ENCODE results near the gene FHIT.
A peak's percentile ranks its signal among the peaks of the same experiment; 100 is the strongest.
"Not testable (repeated sequence)": the region's sequence is repeated elsewhere in the genome, so short reads cannot be mapped to it uniquely, and the experiment has no call there.

The FHIT gene

DNA sequence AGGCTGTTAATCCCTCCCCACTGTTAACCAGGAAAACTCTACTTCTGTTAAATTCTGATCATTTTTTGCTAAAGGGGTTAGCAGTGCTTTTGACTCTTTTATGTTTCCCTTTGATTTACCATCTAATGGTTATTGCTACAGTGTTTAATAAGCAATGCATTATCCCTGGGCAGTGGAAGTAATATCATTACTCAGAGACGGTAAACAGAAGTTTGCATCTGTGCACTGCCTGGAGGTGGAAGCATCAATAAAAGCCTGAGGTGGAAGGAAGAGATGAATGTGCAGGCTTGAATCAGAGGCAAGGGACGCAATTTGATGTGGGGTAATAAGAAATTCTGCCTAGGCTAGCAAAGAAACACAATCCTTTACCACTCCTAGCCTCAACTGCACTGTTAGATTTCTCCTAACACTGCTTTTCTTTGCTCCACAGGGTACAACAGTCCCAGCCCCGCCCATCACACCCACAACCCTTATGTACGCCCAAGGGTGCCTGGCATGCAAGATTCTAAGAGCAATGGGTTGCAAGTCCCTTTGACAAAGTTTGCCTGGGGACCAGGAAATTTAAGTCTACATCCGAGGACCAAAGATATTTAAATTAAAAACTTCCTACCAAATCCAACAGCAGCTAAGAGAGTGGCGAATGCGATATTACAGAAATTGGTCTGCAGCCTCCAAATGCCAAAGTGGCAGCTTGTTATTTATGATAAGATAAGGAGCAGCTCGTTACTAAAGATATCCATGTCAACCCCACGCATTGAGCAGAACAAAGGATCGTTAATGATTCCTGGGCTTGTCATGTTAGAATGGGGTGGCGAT is 261.4 kb downstream of the FHIT start:
- no peak for DNase-seq (ENCODE audit: low read depth in 2 of 2)

DNA sequence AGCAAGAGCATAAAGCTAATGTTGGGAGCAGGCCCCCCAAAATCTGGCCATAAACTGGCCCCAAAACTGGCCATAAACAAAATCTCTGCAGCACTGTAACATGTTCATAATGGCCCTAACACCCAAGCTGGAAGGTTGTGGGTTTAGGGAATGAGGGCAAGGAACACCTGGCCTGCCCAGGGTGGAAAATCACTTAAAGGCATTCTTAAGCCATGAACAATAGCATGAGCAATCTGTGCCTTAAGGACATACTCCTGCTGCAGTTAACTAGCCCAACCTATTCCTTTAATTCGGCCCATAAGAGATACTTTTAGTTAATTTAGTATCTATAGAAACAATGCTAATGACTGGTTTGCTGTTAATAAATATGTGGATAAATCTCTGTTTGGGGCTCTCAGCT is 264.1 kb downstream of the FHIT start:
- not testable (repeated sequence) for DNase-seq (ENCODE audit: low read depth in 2 of 2)

- no peak for DNase-seq (ENCODE audit: low read depth in 2 of 2)
These were observed 264.7 kb downstream of the FHIT start for GRCh38 chr3:60986552-60986951.

DNA sequence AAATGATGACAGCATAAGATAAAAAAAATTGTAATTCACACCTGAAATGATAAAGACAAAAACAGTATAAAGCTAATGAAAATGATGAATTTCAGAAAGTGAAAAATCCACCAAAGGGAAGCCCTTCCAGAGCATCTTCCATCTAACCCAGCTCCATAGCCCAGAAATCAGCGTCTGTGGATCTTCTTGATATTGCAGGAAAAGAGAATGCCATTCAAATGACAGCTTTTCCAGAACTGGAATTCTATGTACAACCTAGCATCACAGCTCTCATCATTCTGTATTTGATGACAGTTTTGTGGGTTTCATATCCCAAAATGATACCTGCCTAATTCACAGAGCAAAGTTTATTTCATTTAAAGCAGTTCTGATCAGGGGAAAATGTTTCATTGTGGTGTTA is 267.3 kb downstream of the FHIT start:
- no peak for DNase-seq (ENCODE audit: low read depth in 2 of 2)

DNA sequence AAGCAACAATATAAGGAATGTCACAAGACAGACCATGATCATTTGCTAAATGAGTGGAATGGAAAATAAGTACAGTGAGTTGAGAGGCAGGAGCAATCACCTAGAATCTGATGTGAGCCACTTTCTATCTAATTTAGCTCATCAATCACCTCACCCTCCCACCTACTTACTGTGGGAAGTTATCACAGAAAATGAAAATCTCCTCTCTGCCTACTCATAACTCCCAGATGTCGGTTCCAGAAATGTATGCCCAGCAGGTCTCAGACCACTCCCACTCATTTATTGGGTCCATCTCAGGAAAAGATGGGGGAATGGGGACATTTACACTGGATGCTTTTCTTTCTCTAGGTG is 270.9 kb downstream of the FHIT start:
- DNase-seq (ENCODE audit: low read depth in 2 of 2): no peak

DNA sequence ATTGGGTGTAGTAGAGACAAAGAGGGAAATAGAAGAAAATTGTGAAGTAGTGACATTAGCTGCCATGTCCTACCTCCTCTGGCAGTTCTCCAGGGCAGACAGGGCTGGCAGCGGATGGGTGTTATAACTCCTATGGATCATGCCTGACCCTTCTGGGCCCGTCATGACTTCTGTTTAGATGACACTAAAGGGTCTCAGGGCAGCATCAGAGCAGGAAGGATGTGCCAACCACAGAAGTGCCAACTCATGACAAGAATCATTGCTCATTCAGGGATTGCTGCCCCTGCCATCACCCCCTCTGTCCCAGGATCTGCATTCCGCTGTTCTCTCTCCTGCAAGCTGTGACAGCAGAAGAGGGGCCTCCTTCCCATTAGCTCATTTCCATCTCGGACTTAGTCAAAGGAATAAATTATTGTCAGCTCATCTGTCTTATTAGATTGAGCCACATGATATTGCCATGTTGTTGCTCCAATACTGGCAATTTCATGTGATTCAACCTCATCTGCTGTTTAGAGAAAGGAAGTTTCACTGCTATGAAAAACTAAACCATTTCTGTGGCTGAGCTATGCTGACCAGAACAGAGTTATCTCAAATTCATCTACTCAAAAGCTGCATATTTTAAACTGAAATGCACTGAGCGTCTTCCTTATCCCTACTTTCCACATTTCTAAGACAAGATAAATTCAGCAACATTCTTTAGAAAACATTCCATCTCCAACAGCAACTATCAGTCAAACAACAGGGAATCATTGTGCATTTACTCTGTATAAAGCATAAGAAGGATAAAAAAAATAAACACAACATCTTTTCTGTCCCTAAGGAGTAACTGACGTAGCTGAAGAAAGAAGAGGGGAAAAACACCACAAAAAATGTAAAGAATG is 271.6 kb downstream of the FHIT start:
- peak; percentile 42 to 49 for DNase-seq (ENCODE audit: low read depth in 2 of 2)

DNA sequence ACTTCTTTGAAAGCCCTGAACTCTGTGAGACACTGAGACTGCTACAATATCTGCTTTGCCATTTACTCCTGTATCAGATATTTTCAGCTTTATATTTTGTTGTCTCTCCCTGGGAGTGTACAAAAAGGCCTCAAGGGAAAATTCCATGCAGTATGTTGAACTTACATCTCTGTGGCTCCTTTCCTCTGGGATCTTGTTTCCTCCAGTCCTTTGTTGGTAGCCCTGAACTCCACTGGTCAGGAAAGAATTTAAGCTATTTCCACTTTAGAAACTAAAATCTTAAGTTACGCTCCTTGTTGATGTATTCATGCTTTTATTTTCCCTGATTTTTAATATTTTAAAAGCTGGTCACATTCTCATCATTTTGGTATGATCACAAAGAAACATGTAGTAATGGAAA is 277.9 kb downstream of the FHIT start:
- DNase-seq (ENCODE audit: low read depth in 2 of 2): no peak

- DNase-seq (ENCODE audit: low read depth in 2 of 2): no peak
These were observed 278.7 kb downstream of the FHIT start for GRCh38 chr3:60972599-60972998.

- no peak for DNase-seq (ENCODE audit: low read depth in 2 of 2)
These were observed 280.4 kb downstream of the FHIT start for GRCh38 chr3:60970850-60971249.

DNA sequence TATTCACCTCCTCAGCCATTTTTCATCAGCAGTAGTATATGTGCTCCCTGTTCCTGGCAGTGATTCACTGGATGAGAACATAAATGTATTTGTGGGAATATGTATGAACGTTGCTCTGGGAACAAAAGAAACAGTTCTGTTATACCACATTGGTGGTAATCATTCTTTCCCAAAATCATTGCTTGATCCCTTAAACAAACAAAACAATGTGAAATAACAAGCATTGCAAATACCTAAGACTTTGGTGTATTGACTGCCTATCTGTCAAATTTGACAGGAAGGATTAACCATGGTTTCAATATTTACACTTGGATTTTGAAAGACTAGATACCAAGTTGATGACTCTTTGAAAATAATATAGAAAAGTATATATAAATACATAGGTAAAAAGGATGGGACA is 284.1 kb downstream of the FHIT start:
- DNase-seq (ENCODE audit: low read depth in 2 of 2): no peak

DNA sequence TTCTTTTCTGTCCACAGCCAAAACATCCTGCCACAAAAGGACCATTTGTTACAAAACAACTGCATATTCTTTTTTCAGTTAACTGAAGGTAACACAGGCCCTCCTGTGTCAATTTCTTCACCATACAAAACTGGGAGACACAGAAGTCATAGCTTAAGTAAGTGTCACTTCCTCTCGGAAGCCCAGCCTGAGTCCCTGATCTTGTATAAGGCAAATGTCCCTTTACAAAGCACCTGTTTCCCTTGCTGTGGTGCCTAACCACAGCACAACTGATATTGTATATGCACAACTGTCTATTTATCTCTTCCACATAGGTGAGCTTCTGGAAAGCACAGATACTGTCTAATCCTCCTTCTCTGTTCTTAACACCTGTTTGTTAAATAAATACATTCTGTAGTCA is 293.7 kb downstream of the FHIT start:
- no peak for DNase-seq (ENCODE audit: low read depth in 2 of 2)

DNA sequence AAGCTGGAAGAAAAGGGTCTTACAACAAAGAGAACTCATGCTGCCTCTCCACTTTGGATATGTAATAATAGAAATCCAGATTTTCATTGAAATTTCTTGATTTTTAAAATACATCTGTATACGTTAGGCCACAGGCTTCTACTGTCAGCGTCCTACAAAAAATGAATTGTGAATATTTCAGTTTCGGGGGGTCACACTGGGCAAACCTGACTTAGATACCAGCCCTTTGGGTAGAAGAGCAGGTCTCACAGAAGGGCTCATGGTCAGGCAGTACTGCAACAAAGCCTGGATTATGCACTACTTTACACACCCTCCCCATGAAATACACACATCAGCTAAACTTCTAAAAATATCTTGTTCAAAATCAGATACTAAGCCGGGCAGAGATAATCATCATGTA is 294.5 kb downstream of the FHIT start:
- DNase-seq (ENCODE audit: low read depth in 2 of 2): no peak

DNA sequence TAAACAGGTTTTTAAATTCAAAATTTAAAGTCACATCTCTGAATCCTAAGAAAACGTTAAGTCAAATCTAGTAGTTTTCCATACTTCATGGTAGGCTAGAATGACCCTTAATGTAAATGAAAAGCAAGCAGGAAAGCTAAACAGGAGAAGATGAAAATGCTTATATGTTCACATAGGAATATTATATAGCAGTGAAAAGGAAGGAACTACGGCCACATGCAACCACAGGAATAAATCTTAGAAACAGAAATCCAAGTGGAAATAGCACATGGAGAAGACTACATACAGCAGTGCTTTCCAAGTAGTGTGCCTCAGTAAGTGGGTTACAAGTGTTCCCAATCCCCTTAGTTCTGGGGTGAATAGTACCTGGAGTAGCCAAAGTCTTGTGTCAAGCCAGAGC is 296.2 kb downstream of the FHIT start:
- no peak for DNase-seq (ENCODE audit: low read depth in 2 of 2)

- peak; percentile 91 to 93 for DNase-seq (ENCODE audit: low read depth in 2 of 2)
These were observed 297.2 kb downstream of the FHIT start for GRCh38 chr3:60954048-60954447.

DNA sequence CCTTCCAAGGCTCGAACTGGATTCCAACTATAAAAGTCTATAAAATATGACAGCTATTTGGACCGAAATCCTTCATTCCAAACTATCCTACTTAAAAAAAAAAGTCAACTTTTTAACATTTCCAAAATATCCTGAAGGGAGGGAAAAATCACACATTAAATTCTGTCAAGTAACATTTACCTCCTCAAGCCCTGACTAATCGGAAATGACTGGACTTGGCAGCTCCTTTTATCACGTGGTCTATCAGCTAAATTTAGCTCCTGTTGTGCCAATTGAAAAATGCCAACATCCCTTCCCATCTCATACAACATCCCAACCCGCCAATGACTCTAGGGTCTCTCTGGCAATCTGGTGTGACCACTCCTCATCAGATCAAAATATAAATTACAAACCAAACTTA is 297.9 kb downstream of the FHIT start:
- DNase-seq (ENCODE audit: low read depth in 2 of 2): peak; percentile 22 to 26

GRCh38 chr3:60952055-60952454 is 299.2 kb downstream of the FHIT start:
- no peak for DNase-seq (ENCODE audit: low read depth in 2 of 2)

DNA sequence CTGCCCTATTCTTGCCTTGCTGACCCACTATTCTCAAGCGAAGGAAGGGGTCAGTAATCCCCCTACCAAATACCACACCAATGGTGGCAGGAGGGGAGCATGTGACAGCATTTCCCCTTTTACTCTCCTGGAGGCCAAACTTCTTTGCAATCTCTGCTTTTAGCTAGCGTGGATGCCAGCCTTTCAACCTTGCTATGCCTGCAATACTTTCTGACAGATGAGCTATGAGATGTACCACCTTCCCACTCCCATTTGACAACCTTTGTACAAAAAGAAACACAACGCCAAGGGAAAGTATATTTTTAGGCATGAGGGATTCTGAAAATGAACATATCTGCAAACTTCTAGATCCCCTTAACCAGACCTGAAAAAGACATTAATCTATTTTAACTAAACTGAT is 302.1 kb downstream of the FHIT start:
- DNase-seq (ENCODE audit: low read depth in 2 of 2): no peak

DNA sequence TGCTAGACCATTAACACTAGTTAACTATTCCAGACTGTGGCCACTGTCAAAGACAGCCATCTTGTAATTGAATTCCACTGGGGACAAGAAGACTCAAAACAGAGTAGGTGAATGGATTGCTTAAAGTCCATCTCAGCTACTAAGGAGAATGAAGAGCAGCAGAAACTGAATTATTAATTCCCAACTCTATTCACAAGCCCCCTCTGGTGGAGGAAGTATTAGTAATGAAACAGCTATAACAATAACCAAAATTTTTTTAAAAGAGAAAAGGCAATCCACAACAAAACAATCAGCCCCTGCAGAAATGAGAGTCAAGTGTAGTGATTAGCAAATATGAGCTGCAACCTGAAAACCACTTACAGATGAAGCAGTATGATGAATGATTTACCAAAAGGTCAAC is 302.8 kb downstream of the FHIT start:
- DNase-seq (ENCODE audit: low read depth in 2 of 2): peak in 1 of 2 experiments; percentile 25

- peak; percentile 60 to 61 for DNase-seq (ENCODE audit: low read depth in 2 of 2)
These were observed 315.5 kb downstream of the FHIT start for GRCh38 chr3:60935709-60936108.

DNA sequence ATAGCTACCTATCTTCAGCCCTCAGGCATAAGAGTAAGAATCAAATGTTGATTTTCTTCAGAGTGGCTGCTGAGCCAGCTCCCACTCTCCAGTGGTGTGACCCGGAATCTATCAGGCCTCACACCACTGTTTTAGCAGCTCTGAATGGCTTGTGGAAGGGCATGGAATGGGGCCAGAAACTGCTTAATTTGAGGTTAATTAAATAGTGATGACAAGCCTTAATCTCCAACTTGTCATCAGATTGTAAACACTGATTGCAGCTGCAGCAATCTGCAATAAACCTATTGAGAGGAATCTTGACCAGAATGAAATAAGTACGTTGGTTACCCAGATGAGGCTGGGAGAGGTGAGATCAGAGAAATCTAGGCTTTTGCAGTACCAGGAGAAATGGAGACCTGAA is 317.4 kb downstream of the FHIT start:
- peak; percentile 37 to 41 for DNase-seq (ENCODE audit: low read depth in 2 of 2)

DNA sequence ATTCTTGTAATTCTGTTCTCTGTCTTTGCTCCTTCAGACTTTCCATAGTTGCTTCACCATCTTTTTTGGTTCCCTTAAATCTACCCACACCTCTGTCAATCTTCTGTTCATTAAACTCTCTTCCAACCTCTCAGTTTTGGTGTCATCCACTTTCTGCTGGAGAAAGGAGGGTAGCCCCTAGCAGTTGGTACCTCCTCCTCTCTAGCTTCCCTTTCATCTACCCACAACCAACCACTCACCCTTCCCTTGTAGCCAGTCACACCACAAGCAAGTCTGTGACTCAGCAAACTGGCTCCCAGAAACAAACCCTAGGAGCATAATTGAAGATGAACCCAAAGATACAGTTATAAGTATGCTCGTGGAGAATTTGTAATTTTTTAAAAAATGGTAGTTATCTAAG is 318.6 kb downstream of the FHIT start:
- no peak for DNase-seq (ENCODE audit: low read depth in 2 of 2)

DNA sequence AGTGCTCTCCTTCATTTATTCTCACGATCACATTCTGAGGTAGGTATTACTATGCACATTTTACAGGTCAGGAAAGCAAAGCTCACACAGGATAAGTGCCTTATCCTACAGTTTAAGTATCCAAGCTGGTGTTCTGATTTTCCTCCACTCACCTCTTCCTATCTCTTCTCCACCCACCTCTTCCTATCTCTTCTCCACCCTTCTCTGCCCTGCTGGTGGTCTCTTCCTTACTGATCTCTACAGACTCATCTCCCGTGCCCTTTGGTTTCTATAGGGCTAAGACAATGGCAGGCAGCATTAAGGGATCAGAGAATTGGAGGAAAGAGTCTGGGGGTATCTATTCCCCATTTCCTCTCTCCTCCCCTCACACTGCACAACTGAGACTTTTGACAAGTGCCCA is 319.1 kb downstream of the FHIT start:
- DNase-seq (ENCODE audit: low read depth in 2 of 2): no peak

DNA sequence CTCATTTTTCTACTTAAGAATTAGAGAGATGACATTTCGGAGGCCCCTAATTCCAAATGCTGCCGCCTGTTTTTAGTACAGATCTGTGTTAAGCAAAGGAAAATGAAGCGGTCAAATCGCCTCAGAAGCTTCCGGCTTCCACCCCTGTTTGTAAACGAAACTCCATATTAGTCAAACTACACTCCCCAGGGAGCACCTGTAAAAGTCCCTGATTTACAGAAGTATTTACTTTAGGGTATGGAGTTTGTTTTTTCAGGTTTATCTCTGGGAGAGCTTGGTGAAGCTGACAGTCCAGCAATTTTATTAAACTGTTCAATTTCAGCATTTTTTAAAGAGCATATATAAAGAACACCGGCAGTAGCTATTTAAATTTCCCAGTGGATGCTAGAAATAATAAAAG is 319.8 kb downstream of the FHIT start:
- DNase-seq (ENCODE audit: low read depth in 2 of 2): no peak
